NCI-H1048 (cell line): Measurements from ENCODE around the gene RPS19.
"Not testable (repeated sequence)": the region's sequence is repeated elsewhere in the genome, so short reads cannot be mapped to it uniquely, and the experiment has no call there.

ENCODE experiments used
- DNase-seq: peaks from one replicate; lab custom pipeline; 2025; lab: John Stamatoyannopoulos, UW

RPS19 gene

DNA sequence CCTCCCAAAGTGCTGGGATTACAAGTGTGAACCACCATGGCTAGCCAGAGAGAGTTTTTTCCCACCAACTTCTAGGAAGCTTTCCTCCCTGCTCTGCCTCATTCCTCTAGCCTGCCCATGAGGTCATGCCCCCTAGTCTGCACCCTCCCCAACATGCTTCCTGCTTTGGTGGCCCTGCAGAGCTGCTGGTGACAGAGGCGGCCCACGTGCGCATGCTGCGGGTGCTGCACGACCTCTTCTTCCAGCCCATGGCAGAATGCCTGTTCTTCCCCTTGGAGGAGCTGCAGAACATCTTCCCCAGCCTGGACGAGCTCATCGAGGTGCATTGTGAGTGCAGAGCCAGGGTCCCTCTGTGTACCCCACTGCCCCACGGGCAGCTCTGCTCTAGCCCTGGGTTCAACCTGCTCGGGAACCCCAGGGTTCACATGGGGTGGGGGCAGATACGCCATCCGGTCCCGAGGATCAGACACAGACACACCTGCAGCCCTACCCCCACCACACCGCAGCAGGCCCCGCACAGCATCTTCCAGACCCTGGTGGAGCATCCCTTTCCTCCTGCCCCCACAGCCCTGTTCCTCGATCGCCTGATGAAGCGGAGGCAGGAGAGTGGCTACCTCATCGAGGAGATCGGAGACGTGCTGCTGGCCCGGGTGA is 41.8 kb downstream of the RPS19 start:
- no peak for DNase-seq

DNA sequence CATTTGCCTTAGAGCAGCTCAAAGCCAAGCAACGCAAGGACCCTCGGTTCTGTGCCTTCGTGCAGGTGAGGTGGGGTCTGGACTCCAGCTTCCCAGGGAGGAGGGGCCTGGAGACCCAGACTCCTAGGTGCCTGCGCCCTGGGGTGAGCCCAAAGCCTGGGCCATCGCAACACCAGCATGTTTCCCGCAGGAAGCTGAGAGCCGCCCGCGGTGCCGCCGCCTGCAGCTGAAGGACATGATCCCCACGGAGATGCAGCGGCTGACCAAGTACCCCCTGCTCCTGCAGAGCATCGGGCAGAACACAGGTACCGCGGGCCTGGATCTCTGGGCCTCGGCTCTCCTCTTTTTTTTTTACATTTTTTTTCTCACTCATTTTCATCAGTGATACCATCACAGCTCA is 42.5 kb downstream of the RPS19 start:
- DNase-seq: no peak

- DNase-seq: no peak
Observed at GRCh38 chr19:41903193-41903953, 43.3 kb downstream of the RPS19 start.

DNA sequence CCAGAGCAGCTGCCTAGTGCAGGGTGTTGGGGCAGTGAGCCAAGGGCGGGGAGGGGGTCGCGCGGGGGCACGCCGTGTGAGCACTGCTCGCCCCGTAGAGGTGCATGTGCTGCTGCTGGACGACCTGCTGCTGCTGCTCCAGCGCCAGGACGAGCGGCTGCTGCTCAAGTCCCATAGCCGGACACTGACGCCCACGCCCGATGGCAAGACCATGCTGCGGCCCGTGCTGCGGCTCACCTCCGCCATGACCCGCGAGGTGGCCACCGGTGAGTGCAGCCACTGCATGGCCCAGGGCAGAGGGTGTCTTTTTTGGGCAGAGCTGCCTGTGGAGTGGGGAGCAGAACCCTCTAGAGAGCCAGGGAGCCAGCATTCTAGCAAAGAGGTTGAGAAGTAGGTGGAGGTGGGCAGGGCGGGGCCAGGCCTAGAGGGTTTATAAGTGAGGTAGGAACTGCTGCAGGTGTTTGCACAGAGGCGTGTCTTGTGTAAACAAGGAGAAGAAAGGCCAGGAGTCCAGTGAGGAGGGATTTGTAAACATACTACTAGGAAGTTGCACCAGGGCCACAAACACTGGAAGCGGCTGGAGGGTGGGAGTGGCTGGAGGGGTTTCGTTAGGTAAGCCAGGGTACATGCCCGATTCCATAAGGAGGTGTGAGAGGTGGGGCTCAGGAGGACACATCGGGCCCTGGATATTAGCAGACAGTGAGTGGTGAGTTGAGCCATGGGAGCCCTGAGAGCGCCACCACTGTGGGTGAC is 44.2 kb downstream of the RPS19 start:
- DNase-seq: no peak

DNA sequence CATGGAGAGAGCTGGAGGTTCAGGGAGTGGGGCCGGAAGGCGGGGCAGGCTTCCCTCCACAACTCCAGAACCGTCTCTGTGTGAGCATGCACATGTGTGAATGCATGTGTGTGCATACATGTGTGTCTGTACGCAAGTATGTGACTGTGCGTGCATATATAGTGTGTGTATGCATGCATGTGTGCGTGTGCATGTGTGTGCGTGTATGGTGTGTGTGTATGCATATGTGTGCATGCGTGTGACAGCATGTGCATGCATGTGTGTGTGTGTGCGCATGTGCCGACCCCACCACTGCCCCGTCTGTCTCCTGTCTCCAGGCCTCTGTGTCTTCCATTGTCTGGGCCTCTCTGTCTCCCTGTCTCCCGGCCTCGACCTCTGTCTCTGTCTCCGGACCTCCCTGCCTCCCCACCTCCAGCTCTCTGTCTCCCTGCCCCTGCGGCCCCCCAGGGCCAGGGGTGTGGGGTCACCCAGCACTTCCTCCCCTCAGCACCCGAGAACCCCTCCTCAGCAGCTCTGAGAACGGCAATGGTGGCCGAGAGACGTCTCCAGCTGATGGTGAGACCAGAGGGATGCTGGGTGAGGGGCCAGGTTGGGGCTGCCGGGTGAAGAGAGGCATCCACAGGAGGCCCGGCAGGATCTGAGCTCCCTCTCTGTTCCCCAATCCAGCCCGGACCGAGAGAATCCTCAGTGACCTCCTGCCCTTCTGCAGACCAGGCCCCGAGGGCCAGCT is 45.4 kb downstream of the RPS19 start:
- no peak for DNase-seq

- DNase-seq: no peak
Observed at GRCh38 chr19:41906271-41906670, 46.2 kb downstream of the RPS19 start.

DNA sequence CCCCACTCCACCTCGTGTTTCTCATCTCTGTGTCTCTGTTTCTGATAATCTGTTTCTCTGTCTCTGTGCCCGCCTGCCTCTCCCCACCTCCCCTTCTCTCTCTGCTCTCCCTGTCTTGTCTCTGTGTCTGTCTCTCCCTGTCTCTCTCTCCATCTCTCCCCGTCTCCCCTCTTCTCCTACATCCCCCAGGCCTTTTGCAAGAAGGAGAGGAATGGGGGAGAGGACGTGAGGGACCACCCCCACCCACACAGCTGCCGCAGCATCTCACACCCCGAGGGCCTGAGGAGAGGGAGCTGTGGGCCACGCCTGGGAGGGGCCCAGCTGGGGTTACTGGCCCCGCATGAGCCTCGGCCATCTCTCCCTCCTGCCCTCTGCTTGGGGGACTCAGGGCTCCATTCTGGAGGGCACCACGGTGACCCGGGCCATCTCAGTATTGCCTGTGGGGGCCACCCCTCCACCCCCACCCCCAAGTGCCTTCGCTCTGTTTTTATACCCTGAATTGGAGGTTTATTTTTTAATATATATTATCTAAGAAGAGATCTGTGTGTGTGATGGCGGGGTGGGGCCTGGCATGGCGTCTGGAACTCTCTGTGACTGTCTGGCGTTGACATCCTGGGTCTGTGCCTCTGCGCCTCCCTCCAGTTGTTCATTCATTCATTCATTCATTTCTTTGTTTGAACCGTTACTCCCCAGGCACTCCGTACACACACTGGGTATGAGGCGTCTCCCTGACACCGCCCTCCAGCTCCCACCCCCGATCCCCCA is 47.0 kb downstream of the RPS19 start:
- DNase-seq: no peak

- no peak for DNase-seq
Observed at GRCh38 chr19:41907994-41908615, 48.0 kb downstream of the RPS19 start.

DNA sequence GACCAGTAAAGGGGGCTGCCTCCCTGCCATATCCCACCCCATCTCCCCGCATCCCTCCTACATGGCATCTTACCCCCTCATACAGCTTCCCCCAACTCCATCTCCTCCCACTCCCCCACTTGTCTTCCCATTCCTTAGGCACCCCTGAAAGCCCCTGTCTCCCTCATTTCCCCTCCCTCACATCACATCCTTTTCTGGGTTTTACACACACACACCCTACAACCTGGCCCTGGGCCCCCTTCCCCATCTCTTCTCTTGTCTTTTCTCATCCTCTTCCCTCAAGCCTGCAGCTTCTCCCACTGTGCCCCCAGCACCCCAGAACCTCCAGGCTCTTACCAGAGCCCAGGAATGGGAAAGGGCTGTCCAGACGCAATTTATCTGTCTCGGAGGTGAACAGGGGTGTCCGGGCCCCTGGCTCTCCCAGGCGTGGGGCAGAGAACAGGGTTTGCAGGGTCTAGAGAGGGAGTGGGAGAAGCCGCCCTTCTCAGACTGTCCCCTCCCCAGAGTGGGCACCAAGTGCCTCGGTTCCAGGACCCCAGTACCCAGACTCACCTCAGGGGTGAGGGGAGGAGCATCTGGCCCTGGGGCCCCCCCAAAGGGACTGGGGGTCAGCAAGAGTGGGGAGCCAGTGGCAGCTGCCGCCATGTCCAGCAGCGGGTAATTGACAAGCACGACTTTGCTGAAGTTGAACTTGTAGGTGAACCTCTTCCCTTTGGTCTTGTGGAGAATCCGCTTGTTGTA is 48.8 kb downstream of the RPS19 start:
- DNase-seq: no peak

DNA sequence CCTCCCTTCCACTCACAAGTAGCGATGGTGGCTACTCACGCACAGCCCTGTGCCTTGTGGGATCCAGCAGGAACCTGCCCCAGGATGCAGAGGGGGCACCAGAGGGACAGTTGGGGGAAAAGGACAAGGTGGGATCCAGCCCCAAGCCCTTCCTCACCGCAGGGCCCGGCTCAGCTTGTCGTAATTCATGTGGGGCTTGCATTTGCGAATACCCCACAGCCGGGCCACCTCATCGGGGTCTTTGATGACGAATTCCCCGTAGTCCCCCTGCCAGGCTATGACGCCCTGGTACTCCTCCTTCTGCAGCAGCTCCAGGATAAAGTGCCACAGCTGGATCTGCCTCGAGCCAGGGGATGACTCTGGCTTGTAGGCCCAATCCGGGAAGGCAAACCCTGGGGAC is 49.7 kb downstream of the RPS19 start:
- no peak for DNase-seq

- DNase-seq: no peak
Observed at GRCh38 chr19:41910240-41910991, 50.4 kb downstream of the RPS19 start.

GRCh38 chr19:41910992-41911888 is 51.2 kb downstream of the RPS19 start:
- no peak for DNase-seq

GRCh38 chr19:41911889-41912731 is 52.1 kb downstream of the RPS19 start:
- no peak for DNase-seq

GRCh38 chr19:41912899-41913537 is 53.0 kb downstream of the RPS19 start:
- no peak for DNase-seq

GRCh38 chr19:41913538-41914423 is 53.7 kb downstream of the RPS19 start:
- DNase-seq: no peak

DNA sequence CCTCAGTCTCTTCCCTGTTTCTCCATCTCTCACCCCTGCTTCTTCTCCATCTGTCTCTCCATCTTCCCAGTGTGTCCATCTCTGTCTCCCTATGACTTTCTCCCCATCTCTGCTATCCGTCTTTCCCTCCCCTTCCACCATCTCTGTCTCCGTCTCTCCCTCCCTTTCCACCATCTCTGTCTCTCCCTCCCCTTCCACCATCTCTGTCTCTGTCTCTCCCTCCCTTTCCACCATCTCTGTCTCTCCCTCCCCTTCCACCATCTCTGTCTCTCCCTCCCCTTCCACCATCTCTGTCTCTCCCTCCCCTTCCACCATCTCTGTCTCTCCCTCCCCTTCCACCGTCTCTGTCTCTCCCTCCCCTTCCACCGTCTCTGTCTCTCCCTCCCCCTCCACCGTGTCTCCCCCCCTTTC is 54.4 kb downstream of the RPS19 start:
- not testable (repeated sequence) for DNase-seq
